NCI-H1436 treated with DMSO at 0.1 percent for 48 hours (cell line): ENCODE measurements around the gene PRM1.
"Not testable (repeated sequence)": the region's sequence is repeated elsewhere in the genome, so short reads cannot be mapped to it uniquely, and the experiment has no call there.

Experiments used
- DNase-seq: peaks from one replicate; lab custom pipeline; 2025; lab: John Stamatoyannopoulos, UW

Gene PRM1

GRCh38 chr16:11314309-11314894 is 33.3 kb upstream of the PRM1 start:
- DNase-seq: no peak

- no peak for DNase-seq
Observed at GRCh38 chr16:11313493-11314308, 32.6 kb upstream of the PRM1 start.

- no peak for DNase-seq
Observed at GRCh38 chr16:11312718-11313492, 31.8 kb upstream of the PRM1 start.

- DNase-seq: no peak
Observed at GRCh38 chr16:11310997-11311561, 29.9 kb upstream of the PRM1 start.

- DNase-seq: no peak
Observed at GRCh38 chr16:11310634-11310977, 29.5 kb upstream of the PRM1 start.

- no peak for DNase-seq
Observed at GRCh38 chr16:11309895-11310633, 28.9 kb upstream of the PRM1 start.

- DNase-seq: no peak
Observed at GRCh38 chr16:11308493-11309283, 27.6 kb upstream of the PRM1 start.

GRCh38 chr16:11307639-11308492 is 26.7 kb upstream of the PRM1 start:
- no peak for DNase-seq

GRCh38 chr16:11306997-11307638 is 26.0 kb upstream of the PRM1 start:
- DNase-seq: no peak

GRCh38 chr16:11306381-11306780 is 25.3 kb upstream of the PRM1 start:
- no peak for DNase-seq

GRCh38 chr16:11303405-11304138 is 22.4 kb upstream of the PRM1 start:
- DNase-seq: no peak

- DNase-seq: no peak
Observed at GRCh38 chr16:11302977-11303376, 21.8 kb upstream of the PRM1 start.

- DNase-seq: no peak
Observed at GRCh38 chr16:11301645-11302501, 20.7 kb upstream of the PRM1 start.

- no peak for DNase-seq
Observed at GRCh38 chr16:11300560-11300892, 19.4 kb upstream of the PRM1 start.

GRCh38 chr16:11299865-11300559 is 18.9 kb upstream of the PRM1 start:
- DNase-seq: no peak

- not testable (repeated sequence) for DNase-seq
Observed at GRCh38 chr16:11298950-11299547, 17.9 kb upstream of the PRM1 start.
